Muscle of leg (tissue), 11 donors: ENCODE measurements around the gene BCDIN3D. TPM values are rescaled to one million over a fixed set of nuclear protein-coding genes. Genes with fewer than 3 reads are reported as not detected.

ENCODE experiments used
- DNase-seq: peaks from one replicate; pipeline ENCODE4 v3.0.0; 2013
- H3K27ac ChIP-seq: one replicate; pipeline ENCODE4 v1.5.1; 2013; ENCODE audit warnings: mild to moderate bottlenecking, low read length, control low read depth
- H3K27me3 ChIP-seq: one replicate; pipeline ENCODE4 v1.6.1; 2013; ENCODE audit warnings: low read length; ENCODE audit not compliant: control insufficient read depth, insufficient read depth
- H3K36me3 ChIP-seq: one replicate; pipeline ENCODE4 v1.6.1; 2013; ENCODE audit warnings: low read length; ENCODE audit not compliant: control insufficient read depth, insufficient read depth
- H3K4me1 ChIP-seq: one replicate; pipeline ENCODE4 v1.6.1; 2013; ENCODE audit warnings: low read length; ENCODE audit not compliant: control insufficient read depth, insufficient read depth
- H3K4me3 ChIP-seq: one replicate; pipeline ENCODE4 v1.5.1; 2013; ENCODE audit warnings: low read length, control low read depth
- H3K9me3 ChIP-seq: replicated peaks from 2 replicates; pipeline ENCODE4 v1.6.1; 2013; ENCODE audit warnings: low read depth, low read length; ENCODE audit not compliant: control insufficient read depth
- WGBS: methylation state at CpG from one replicate; pipeline ENCODE4 v1.1.5; 2013; ENCODE audit warnings: missing lambda C conversion rate; ENCODE audit not compliant: insufficient coverage; 5-methylcytosine and 5-hydroxymethylcytosine counted together
- polyA plus RNA-seq, 8 donors: library from polyadenylated mRNA; unstranded; fragments of 120-200 nt; gene quantifications; one replicate each; pipeline versions ENCODE4 v1.2.1 to v1.2.3, GENCODE V29; 2013; ENCODE audit warnings: inconsistent platforms in 1 of 8, low replicate concordance in 1 of 8; ENCODE audit not compliant: insufficient read length in 8 of 8, insufficient read depth in 1 of 8
- total RNA-seq: library from RNA; stranded (reverse); fragments of 120-200 nt; gene quantifications from one replicate; pipeline ENCODE4 v1.2.4, GENCODE V29; 2013

BCDIN3D gene
- total and polyA plus RNA-seq, 9 donors, result 4.0 to 6.4 (median 5.4) TPM

DNA sequence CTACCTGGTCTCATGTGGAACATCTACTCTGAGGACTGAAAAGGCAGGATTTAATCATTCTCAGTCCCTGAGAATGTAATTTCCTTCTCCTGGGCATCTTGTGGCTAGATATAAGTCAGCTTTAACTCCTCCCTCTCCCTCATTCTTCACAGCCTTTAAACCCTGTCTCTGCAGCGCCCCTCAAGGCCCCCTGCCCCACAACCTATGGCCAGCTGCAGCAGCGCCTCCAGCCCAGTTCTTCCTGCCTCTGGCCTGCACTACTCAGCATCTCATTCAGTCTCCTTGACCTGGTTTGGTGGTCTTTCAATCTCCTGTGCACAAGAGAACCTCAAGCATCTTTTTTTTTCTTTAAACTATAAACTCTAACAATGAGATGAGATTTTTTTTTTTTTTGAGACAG is 44.0 kb downstream of the BCDIN3D start:
- H3K27ac ChIP-seq, result no peak overlapping the region
- H3K36me3 ChIP-seq, result peaks cover 94% of the 10 kb centered on the region
- no peaks in the 10 kb centered on the region for H3K9me3 ChIP-seq
- no peaks in the 10 kb centered on the region for H3K27me3 ChIP-seq
- DNase-seq, result no peak
- no peak overlapping the region for H3K4me3 ChIP-seq
- 30% methylated on average over 2 of the region's 2 CpGs for WGBS
- H3K4me1 ChIP-seq, result peaks cover 39% of the 10 kb centered on the region

DNA sequence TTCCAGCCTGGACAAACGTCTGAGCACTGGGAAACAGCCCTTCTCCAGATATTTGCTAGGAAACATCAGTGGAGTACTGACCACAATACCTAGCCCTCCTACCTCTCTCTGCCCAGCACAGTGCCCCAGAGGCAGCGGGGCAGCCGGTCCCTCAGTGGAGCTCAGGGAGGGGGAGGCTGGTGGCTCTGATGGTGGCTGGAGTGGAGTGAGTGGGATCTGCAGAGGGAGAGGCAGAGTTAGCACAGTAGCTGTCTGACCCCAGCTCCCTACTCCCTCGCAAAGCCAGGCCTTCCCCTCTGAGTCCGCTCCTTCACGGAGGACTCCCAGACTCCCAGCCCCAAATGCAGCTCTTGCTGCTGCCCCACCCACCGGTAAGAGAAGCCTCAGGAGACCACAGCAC is 44.7 kb downstream of the BCDIN3D start:
- peaks cover 94% of the 10 kb centered on the region for H3K36me3 ChIP-seq

DNA sequence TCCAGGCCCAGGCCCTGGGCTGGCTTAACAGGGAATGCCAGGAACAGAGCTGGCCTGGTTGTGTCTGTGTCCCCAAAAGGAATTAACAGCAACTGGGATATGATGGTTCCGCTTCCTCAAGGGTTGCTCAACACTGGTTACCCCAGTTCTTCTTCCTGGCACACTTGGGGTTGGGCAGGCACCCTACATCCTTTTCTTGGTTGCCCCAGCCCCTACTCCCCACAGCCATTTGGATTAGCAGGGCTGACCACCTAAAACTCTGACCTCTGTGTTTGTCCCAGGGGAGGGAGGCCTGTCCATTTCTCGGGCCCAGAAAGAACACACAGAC is 45.5 kb downstream of the BCDIN3D start:
- no peak for DNase-seq
- H3K27ac ChIP-seq, result peak overlapping the region; percentile 49
- WGBS, result 56% methylated on average over 1 of the region's 2 CpGs
- H3K27me3 ChIP-seq, result no peaks in the 10 kb centered on the region
- H3K4me3 ChIP-seq, result no peak overlapping the region
- peaks cover 92% of the 10 kb centered on the region for H3K36me3 ChIP-seq
- H3K4me1 ChIP-seq, result peaks cover 39% of the 10 kb centered on the region
- H3K9me3 ChIP-seq, result no peaks in the 10 kb centered on the region

More for the DNA sequence above, 44.7 kb downstream of the BCDIN3D start:
- no peak overlapping the region for H3K4me3 ChIP-seq
- H3K27me3 ChIP-seq, result no peaks in the 10 kb centered on the region
- peaks cover 39% of the 10 kb centered on the region for H3K4me1 ChIP-seq
- DNase-seq, result no peak
- H3K27ac ChIP-seq, result no peak overlapping the region
- 63% methylated on average over 2 of the region's 7 CpGs for WGBS
- no peaks in the 10 kb centered on the region for H3K9me3 ChIP-seq

DNA sequence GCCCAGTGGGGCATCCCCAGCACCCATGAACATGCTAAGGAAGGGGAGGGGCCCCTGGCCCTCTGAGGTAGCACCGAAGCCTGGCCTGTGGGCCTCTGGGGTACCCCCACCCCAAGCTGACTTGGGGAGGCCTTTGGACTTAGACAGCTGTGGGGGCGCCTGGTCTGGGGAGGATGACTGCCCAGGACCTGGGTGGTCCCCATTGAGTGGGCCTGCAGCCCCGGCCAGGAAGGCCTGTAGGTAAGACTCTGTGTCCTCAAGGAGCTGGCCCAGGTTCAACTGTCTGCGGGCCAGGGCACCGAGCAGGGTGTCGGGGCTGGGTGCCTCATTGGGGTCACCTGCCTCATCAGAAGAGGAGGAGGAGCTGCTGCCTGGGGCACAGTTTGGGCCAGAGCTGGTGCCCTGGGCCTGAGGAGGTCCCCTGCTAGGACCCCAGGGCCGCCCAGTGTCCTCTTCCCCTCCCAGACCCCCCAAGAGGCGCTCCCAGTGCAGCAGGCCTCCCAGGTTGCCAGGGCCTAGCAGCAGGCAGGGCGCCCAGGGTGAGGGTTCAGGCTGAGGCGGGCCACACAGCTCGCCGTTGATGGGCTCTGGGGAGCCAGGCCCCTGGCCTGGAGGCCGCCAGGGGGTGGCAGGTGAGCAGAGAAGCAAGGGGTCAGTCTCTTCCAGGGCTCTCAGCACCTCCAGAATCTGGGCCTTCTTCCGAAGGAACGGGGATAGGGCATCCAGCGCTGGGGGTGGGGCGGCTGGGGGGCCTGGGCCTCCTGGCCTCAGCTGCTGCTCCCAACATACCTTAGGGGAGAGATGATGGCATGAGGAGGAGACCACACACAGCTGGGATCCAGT is 46.1 kb downstream of the BCDIN3D start:
- whole genome bisulfite sequencing, result 72% methylated on average over 14 of the region's 17 CpGs
- Histone ChIP-seq H3K9me3 (no peaks in the 10 kb centered on the region), H3K27me3 (no peaks in the 10 kb centered on the region), H3K27ac (peak overlapping the region; percentile 13), H3K36me3 (peaks cover 94% of the 10 kb centered on the region), H3K4me1 (peaks cover 38% of the 10 kb centered on the region), H3K4me3 (no peak overlapping the region)
- DNase-seq, result no peak

DNA sequence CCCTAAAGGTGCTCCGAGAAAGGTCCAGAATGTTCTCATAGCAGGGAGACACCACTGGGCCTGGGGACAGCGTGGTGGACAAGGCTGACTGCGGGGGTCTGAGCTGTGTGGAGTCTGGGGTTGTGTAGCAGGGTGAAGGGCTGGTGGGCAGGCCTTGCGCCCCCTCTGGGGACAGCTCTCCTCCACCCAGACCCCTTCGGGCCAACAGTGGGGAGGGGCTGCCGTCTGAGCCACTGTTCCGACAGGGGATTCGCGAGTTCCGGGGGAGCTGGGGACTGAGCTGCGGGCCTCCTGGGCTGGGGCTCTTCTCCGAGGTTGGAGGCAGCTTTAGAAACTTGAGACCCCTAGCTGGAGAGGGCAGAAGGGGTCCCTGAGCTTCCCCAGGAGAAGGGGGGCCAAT is 46.8 kb downstream of the BCDIN3D start:
- no peak for DNase-seq
- no peak overlapping the region for H3K4me3 ChIP-seq
- H3K27me3 ChIP-seq, result no peaks in the 10 kb centered on the region
- H3K36me3 ChIP-seq, result peaks cover 94% of the 10 kb centered on the region
- no peak overlapping the region for H3K27ac ChIP-seq
- peaks cover 31% of the 10 kb centered on the region for H3K4me1 ChIP-seq
- 85% methylated on average over 8 of the region's 12 CpGs for WGBS
- no peaks in the 10 kb centered on the region for H3K9me3 ChIP-seq

DNA sequence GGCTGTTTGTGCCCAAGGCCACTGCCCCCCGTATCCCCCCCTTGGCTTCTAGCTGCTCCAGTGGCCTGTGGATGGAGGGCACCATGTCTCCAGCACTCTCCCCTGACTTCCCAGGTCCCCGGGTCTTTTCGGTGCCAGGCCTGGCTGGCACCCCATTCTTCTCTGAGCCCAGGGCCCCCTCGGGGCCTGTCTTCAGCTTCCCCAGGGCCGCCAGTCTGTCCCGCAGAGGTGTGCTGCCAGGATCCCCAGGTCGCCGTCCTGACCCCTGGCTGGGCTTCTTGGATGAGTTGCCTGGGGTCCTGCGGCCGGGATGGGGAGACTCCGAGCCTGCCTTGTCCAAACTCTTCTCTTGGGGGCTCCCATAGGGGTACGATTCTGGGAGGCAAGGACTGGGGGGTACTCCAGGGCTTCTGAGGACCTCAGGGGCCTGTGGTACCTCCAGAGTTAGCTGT is 47.2 kb downstream of the BCDIN3D start:
- H3K9me3 ChIP-seq, result no peaks in the 10 kb centered on the region
- peaks cover 26% of the 10 kb centered on the region for H3K4me1 ChIP-seq
- no peak overlapping the region for H3K27ac ChIP-seq
- H3K27me3 ChIP-seq, result no peaks in the 10 kb centered on the region
- 92% methylated on average over 11 of the region's 12 CpGs for WGBS
- peaks cover 91% of the 10 kb centered on the region for H3K36me3 ChIP-seq
- DNase-seq, result no peak
- H3K4me3 ChIP-seq, result no peak overlapping the region

DNA sequence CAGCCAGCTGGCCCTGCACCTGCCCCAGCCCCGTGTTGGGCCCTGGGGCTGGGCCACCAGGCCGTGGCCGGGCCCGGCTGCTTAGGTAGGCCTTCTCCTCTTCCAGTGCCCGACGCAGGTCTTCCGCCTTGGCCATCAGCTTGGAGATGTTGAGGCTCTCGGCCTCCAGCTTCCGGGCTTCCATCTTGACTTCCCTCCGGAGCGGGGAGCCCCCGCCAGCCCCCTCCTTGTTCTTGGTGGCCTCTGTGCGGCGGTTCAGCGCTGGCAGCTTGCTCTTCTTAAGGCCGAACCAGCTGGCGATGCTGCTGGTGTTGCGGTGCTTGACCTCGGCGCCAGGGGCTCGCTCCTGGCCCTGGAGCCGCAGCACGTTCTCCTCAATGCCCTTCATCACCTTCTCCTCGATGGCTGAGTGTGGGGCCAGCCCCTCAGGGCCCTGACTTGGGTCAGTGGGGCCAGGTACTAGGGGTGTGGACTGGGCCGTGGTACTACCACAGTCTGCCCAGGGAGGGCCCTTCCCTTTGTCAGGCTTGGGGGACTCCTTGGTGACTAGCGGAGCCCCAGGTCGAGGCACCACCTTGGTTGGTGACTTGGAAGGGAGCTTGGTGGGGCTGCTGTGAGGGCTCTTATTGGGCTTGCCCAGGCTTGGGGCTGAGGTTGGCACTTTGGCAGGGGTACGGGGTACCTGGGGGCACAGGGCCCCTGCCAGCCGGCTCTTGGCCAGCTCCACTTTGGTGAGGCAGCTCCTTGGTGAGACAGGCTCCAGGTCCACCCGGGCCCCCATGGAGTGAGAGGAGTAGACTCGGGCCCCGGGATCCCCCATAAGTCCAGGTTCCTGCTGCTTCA is 47.9 kb downstream of the BCDIN3D start:
- Histone ChIP-seq H3K4me3 (no peak overlapping the region), H3K36me3 (peaks cover 85% of the 10 kb centered on the region), H3K9me3 (no peaks in the 10 kb centered on the region), H3K27me3 (no peaks in the 10 kb centered on the region), H3K27ac (no peak overlapping the region), H3K4me1 (peaks cover 21% of the 10 kb centered on the region)
- 90% methylated on average over 21 of the region's 32 CpGs for WGBS
- DNase-seq, result no peak

DNA sequence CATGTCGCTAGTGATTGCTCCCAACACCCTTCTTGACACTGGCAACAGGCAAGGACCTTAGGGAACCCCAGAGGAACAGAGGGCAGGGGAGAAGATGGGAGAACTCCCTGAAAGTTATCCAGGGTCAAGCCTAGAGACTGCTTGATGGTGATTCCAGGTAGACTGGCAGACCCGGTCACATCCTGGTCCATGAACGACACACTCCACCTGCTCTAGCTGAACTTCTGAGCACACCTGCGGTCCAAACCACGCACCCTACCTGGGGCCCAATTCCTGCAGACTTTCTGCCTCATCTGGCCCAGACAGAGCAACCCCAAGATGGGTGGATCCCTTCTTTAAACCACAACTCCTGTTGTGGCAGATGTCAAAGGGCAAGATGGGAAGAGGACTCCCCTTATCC is 48.9 kb downstream of the BCDIN3D start:
- H3K27ac ChIP-seq, result no peak overlapping the region
- no peaks in the 10 kb centered on the region for H3K9me3 ChIP-seq
- WGBS, result 88% methylated on average over 4 of the region's 5 CpGs
- no peak for DNase-seq
- peaks cover 21% of the 10 kb centered on the region for H3K4me1 ChIP-seq
- no peaks in the 10 kb centered on the region for H3K27me3 ChIP-seq
- H3K36me3 ChIP-seq, result peaks cover 83% of the 10 kb centered on the region
- no peak overlapping the region for H3K4me3 ChIP-seq

DNA sequence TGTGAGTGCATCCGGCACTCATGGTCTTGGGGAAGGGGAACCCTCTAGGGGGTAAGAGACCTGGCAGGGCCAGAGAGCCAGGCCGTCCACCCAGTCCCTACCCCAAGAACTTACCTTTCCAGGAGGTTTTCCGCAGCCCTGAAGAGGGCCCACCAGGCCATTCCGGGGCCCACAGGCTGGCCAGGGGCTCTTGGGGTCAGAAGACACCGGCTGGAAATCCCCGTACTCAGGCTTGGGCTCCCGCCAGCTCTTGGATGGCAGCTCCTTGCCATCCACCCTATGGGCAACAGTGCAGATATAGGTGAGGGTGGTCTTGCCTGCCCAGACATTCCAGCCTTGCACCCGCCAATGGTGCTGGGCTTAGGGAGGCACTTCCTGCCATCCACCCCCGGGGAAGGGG is 49.3 kb downstream of the BCDIN3D start:
- Histone ChIP-seq H3K27me3 (no peaks in the 10 kb centered on the region), H3K9me3 (no peaks in the 10 kb centered on the region), H3K4me3 (no peak overlapping the region), H3K27ac (no peak overlapping the region), H3K36me3 (peaks cover 79% of the 10 kb centered on the region), H3K4me1 (peaks cover 21% of the 10 kb centered on the region)
- WGBS, result no CpG with 5 or more reads among the region's 9 CpGs
- DNase-seq, result no peak

DNA sequence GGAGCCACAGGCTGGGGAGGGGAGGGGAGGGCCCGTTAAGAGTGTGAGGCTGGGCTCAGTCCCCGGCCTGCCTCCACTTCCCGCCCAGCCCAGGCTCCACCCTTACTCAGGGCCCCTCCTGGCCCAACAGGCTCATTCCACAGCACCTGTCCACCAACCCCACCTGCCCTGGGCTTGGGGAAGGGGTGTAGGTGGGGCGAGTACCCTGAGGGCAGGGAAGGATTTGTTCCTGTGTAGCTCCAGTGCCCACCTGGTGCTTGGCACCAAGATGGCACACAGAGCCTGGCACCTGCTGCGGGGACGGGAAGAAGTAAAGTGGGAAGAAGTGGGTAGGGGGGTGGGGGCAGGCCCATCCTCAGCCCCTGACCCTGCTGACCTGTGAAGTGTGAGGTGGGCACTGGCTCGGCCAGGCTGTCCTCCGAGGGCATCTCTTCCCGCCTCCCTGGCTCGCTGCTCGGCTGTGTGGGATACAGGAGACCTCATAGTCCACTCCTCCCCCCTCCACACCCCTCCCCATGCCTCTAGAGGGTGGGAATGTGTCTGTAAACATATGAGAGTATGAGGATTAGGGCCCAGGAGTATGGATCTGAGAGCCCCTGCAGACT is 49.8 kb downstream of the BCDIN3D start:
- DNase-seq, result no peak

More for the DNA sequence above, 49.8 kb downstream of the BCDIN3D start:
- WGBS, result 100% methylated on average over 2 of the region's 11 CpGs
- Histone ChIP-seq H3K4me1 (peaks cover 17% of the 10 kb centered on the region), H3K4me3 (no peak overlapping the region), H3K27me3 (no peaks in the 10 kb centered on the region), H3K9me3 (no peaks in the 10 kb centered on the region), H3K27ac (no peak overlapping the region), H3K36me3 (peaks cover 74% of the 10 kb centered on the region)
